Activated T-cell treated with anti-CD3 and anti-CD28 coated beads for 1 hour (primary cell): ENCODE data around the gene GPC3.

Experiments used
- DNase-seq: peaks from one replicate; pipeline ENCODE4 v3.0.0-alpha.2; 2020; ENCODE audit warnings: low read depth

GPC3 gene

DNA sequence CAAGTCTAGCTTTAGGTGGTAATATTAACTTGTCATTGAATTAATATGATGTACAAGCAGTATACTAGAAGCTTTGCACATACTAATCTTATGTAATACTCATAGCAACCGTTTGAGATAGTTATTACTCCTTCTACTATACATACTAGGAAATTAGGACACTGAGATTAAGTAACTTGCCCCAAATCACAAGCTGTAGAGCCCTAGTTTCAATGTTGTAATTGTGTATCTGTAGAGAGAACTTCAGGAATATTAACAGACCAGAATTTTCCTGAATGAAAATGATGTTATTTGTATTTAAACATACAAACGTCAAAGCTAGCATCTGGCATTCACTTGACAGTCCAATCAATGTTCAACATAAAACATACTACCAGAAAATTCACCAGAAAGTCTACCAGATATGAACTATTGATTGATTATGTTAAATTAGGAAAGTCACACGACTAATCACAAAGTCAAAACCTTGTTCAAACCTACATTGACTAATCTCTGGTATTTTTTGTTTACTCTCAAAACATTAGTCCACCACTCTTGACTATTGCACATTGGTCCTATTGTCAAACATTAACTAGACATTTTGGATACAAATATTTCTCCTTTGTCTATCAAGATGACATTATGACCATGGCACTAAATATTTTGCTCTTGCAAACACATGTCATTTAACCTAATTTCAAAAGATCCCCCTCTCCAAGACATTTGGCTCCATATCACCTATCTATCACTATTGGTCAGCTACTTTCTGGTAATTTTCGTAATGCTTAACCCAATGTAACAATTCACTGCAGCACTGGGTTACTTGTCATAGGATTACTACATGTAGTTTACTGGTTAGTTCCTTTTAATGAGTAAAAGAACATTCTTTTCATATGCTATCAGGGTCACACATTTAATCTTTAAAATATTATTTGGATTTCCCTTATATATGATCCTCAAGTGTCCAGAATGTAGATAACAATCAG is 100.7 kb downstream of the GPC3 start:
- DNase-seq = no peak

DNA sequence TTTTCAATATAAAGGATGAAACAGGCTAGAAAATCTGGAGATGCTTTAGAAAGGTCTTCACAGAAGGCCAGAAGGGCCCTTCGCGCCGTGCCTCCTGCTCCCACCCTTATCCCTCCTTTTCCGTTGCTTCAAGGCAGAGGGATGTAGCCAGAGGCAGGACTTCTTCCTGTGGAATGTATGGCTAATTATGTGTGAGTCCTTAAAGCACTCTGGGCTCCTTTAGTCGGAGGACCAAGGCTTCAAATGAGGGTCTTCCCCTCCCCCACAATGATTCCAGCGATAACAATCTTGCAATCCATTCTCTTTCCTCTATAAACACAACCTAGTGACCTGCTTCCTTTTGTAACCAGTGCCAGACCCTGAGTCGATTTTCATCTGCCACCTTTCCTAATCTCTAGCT is 103.5 kb downstream of the GPC3 start:
- no peak for DNase-seq

DNA sequence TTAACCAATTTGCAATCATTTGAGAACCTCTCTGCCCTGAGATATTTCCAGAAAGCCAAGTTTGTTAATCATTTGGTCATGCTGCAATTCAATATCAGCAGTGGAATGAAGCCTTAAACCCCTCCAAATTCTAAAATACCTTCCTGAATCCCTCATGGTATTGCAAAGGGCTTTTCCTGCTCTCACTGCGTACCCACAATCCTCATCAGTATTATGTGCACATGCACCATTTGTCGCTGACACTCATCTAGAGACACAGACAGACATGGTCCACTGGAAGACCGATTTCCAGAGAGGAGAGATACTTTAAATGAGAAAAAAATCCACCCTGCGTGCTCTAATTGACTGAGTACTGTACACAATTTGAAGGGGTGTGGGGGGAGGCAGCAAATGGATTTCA is 104.4 kb downstream of the GPC3 start:
- no peak for DNase-seq

GRCh38 chrX:133880032-133880443 is 105.4 kb downstream of the GPC3 start:
- no peak for DNase-seq

DNA sequence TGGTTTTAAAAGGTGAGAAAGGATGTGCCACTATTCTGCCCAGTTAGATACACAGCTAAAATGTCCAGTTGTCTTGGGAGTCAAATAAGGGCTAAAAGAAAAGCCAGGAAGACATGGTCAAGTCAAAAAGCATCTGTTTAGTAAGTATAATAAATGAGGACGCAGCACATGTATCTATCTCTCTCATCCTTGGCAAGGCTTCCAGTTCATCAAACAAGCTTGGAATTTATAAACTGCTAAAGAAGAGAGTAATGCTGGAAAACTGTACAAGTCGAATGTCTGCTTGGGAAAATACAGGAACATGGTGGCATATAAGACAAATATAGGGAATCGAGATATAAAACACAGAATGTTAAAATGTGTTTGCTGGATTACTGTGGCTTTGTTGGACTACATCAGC is 106.7 kb downstream of the GPC3 start:
- DNase-seq = no peak

DNA sequence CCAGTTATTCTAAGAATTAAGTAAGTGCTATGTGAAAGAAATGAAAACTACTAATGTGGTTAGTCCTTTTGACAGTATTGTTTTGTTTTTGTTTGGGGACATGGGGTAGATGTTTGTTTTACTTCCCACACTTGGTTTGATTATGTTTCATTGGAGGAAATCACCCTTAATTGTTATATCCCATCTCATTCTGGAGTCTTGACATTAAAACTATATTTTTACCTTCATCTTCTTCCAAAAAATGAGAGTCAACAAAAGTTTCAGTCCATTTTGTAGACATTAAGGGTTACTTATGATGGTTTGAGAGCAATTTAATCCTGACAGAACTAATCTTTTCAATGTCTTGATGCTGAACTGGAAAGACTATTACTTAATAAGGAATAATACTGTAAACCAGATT is 108.7 kb downstream of the GPC3 start:
- DNase-seq = no peak

DNA sequence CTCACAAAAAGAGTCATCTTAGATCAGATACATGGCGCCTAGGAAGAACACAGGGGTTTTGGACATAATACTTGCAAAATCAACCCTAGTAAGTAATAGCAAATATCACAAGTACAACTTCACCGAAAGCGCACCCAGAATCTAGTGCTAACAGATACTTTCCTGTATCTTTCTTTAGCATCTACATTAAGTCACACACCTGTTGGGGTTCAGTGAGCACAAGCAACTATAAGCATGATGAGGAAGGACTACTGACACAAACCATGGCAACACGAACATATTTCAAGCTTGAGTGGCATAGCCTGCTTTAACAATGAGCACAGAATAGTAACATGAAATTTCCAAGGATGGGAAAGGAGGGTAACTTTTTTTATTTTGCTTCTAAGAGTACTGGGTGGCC is 116.1 kb downstream of the GPC3 start:
- DNase-seq = no peak

GRCh38 chrX:133868682-133869081 is 116.7 kb downstream of the GPC3 start:
- no peak for DNase-seq

DNA sequence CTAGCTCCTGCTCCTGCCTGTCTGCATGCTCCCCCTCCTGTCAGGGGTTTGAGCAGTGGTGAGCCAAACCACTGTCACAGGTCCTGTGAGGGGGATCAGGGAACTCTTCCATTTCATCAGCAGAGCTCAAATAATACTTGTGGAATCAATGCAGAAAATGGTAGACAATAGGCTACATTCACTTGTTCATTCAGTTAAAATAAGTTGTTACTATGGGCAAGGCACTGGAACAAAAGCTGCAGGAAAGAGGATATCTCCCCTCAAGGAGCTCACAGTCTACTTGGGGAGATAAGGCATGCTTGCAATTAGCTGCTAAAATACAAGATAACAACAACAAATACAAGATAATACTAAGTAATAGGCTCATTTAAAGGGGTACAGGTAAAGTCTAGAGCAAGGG is 117.1 kb downstream of the GPC3 start:
- DNase-seq = no peak

GRCh38 chrX:133865761-133866471 is 119.5 kb downstream of the GPC3 start:
- no peak for DNase-seq

DNA sequence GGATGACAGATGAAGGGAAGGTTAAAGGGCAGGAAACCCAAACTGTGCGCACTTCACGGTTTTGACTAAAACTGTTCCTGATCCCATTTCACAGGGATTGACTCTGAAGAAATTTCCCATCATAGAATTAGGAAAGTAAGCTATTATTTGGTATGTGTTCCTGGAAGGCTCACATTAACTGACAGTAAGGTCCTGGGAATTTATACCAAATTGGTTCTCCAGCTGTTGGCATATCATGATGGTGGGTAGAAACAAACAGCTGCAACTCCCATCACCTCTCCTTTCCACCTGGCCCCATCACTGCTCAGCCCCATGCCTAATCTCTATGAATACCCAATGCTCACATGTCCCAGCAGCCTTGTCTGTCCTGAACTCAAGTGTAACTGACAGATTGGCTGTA is 121.2 kb downstream of the GPC3 start:
- no peak for DNase-seq

- no peak for DNase-seq
These were observed 125.5 kb downstream of the GPC3 start for GRCh38 chrX:133859860-133860259.

DNA sequence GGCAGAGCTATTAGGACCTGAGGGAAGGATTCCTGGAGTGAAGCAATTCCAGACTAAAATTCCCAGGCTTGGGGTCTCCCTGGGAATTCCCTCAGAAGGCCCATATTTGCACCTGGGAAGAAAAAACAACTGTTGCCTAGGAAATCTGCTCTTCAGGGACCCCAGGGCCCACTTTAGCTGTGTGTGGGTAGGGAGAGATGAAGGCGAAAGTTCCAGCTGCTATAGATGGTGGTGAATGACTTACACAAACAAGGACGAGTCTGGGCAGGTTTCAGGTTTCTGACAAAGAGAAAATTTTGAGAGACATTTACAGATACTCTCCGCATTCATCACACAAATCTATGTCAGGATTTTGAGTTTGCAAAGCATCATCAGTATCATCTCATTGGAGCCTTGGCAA is 126.1 kb downstream of the GPC3 start:
- no peak for DNase-seq

DNA sequence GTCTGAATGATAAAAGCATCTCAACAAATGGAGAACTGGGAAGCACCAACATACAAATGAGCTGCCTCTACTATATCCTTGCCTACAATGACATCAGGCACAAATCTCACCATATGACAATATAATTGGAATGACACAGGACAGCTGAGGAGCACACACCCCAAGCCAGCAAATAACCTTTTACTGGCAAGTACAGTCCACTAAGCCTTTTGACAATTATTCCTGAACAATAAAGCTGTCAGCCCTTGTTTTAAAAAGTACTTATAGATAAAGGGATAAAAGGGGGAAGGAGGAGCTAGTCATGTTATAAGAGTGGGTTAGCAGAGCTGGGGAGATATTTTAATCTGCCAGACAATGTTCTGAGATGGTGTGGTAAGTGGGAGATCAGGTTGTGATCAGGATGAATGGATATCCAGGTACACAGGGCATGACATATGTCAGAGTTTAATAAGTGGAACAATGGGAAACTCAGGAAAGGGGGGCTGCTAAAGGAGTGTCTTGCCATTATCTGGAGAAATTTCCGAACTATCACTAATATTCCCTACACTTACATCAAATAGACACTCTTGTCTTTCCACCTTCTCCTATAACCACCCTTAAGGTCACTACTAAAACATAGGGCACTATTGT is 127.6 kb downstream of the GPC3 start:
- DNase-seq = no peak

DNA sequence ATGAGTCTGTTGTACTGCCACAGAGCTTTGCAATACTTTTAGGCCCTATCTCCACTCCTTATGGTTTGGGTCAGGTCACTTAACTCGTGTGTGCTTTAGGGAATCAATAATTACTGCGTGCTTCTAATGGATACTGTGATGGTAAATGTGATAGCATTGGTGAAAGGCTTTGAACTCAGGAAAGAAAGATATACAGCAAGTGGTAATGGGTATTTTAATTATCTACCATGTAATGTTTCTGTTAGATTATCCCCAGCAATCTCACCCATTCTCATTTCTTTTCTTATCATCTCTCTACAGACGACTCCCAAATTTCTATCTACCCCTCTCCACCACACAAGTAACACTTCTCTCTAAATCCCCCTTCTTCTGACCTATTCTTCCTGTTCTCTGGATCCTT is 128.6 kb downstream of the GPC3 start:
- no peak for DNase-seq

DNA sequence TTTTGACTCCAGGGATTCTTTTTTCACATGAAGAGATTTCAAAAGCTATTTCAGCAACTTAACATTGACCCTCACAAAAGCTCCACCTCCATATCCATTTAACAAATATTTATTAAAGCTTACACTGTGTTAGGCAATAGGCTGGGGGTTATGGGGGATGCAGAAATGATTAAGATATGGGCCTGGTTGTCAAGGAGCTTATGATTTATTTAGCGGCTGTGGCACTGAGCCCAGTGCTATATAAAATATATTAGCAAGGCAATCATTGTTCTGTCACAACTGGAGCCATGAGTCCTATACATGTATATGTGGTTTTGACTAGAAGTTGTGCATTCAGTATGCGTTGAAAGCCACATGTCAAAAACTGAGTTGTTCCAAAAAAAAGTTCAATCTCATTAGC is 131.1 kb downstream of the GPC3 start:
- no peak for DNase-seq

GRCh38 chrX:133852837-133853356 is 132.5 kb downstream of the GPC3 start:
- DNase-seq = no peak

GRCh38 chrX:133852401-133852800 is 133.0 kb downstream of the GPC3 start:
- no peak for DNase-seq

- DNase-seq = no peak
These were observed 135.0 kb downstream of the GPC3 start for GRCh38 chrX:133850399-133850798.

- DNase-seq = no peak
These were observed 135.7 kb downstream of the GPC3 start for GRCh38 chrX:133849676-133850075.

GRCh38 chrX:133847340-133847994 is 137.9 kb downstream of the GPC3 start:
- no peak for DNase-seq

GRCh38 chrX:133846311-133846710 is 139.1 kb downstream of the GPC3 start:
- DNase-seq = no peak
